ENCODE results near the gene TRIM65.

GRCh38 chr17:75873587-75874322 is 23.0 kb downstream of the TRIM65 start:
- TF ChIP-seq CTCF (IDR thresholded peaks at IDR 0.05) (no peak), POLR2A (IDR thresholded peaks at IDR 0.05) (no peak)
